ENCODE data around the gene KCNN1.

Gene KCNN1

GRCh38 chr19:18046059-18046718 is 79.3 kb downstream of the KCNN1 start:
- no peak overlapping the region for H3K27ac ChIP-seq
- TF ChIP-seq CTCF (IDR thresholded peaks at IDR 0.05), result no peak
- no peak for TF ChIP-seq ZFX (IDR thresholded peaks at IDR 0.05; ENCODE audit: borderline replicate concordance)

GRCh38 chr19:18049385-18049784 is 82.5 kb downstream of the KCNN1 start:
- TF ChIP-seq CTCF (IDR thresholded peaks at IDR 0.05), result no peak
- no peak for TF ChIP-seq ZFX (IDR thresholded peaks at IDR 0.05; ENCODE audit: borderline replicate concordance)
- H3K27ac ChIP-seq, result no peak overlapping the region
